Endometrial microvascular endothelial cells (primary cell): ENCODE data around the gene PRELP. TPM values are rescaled to one million over a fixed set of nuclear protein-coding genes. Genes with fewer than 3 reads are reported as not detected.

ENCODE experiments used
- in situ Hi-C: cut with HindIII; loops from 2 replicates; pipeline ENCODE4 v1.10.0; 2017; ENCODE audit warnings: low sequenced_read_pairs, low pct_unique_long_range_greater_than_20kb; ENCODE audit errors: inconsistent ontology term
- total RNA-seq: library from RNA; depleted of rRNA; stranded (reverse); fragments of >200 nt; gene quantifications from one replicate; pipeline ENCODE4 v1.2.3, GENCODE V29; 2015; ENCODE audit errors: inconsistent ontology term

PRELP gene
- total RNA-seq, 1 donor from 2014 or later = not detected

GRCh38 chr1:203528976-203529835 is 53.6 kb downstream of the PRELP start:
- in situ Hi-C loops = no loop called here

GRCh38 chr1:203531063-203531462 is 55.5 kb downstream of the PRELP start:
- in situ Hi-C loops = no loop called here

- in situ Hi-C loops = no loop called here
Observed at GRCh38 chr1:203534012-203534411, 58.4 kb downstream of the PRELP start.

- in situ Hi-C loops = no loop called here
Observed at GRCh38 chr1:203534526-203534925, 58.9 kb downstream of the PRELP start.

- in situ Hi-C loops = no loop called here
Observed at GRCh38 chr1:203536575-203536974, 61.0 kb downstream of the PRELP start.

- in situ Hi-C loops = no loop called here
Observed at GRCh38 chr1:203536980-203537455, 61.4 kb downstream of the PRELP start.

- in situ Hi-C loops = no loop called here
Observed at GRCh38 chr1:203537806-203538464, 62.3 kb downstream of the PRELP start.

GRCh38 chr1:203538726-203539125 is 63.1 kb downstream of the PRELP start:
- in situ Hi-C loops = no loop called here

- in situ Hi-C loops = no loop called here
Observed at GRCh38 chr1:203539831-203540546, 64.4 kb downstream of the PRELP start.

Other genes with a start within 250 kb of the PRELP start
- gene CHIT1, start 246.1 kb upstream of the PRELP start, total RNA-seq = not detected
- 21.4 TPM for gene BTG2, start 170.3 kb upstream of the PRELP start, total RNA-seq
- gene FMOD, start 124.7 kb upstream of the PRELP start, total RNA-seq = not detected
- not detected for gene OPTC, start 18.3 kb downstream of the PRELP start, total RNA-seq
- gene ATP2B4, start 151.0 kb downstream of the PRELP start, total RNA-seq = 67.6 TPM